A673 (cell line): ENCODE results near the gene EXOG.

ENCODE experiments used
- CTCF ChIP-seq: fragments of 300-800, 200-600 bp; sonication (generic); conservative IDR thresholded peaks from 2 replicates; pipeline ENCODE4 v1.5.1; 2017; ENCODE audit warnings: low read depth, mild to moderate bottlenecking, antibody characterized with exemption, low read length, moderate library complexity, mixed read lengths
- EZH2 ChIP-seq: fragments of 200-600 bp; sonication (generic); IDR thresholded peaks from 2 replicates; pipeline ENCODE4 v1.6.1; 2017; ENCODE audit warnings: borderline replicate concordance, low read depth, mild to moderate bottlenecking, mixed read lengths, antibody characterized with exemption, low read length; ENCODE audit not compliant: poor library complexity, severe bottlenecking

GRCh38 chr3:38510631-38511030 lies 14.5 kb downstream of the EXOG start:
- no peak for TF ChIP-seq CTCF
- TF ChIP-seq EZH2: no peak
